K562 (cell line): ENCODE measurements around the gene SLC35E1. TPM values are rescaled to one million over a fixed set of nuclear protein-coding genes. Genes with fewer than 3 reads are reported as not detected.
A peak's percentile ranks its signal among the peaks of the same experiment; 100 is the strongest.

ENCODE experiments used
- ATAC-seq: fragments of 200-7000 bp; cut with Tn5 transposase; 3 replicates; pipeline ENCODE4 v1.9.1; 2020; ENCODE audit warnings: moderate library complexity
- BruUV-seq: library from RNA; stranded (reverse); fragments of 400-500 nt; replicated peaks from 2 replicates; lab custom pipeline; 2021; lab: Mats Ljungman, UMichigan
- CTCF ChIA-PET: fragments of 300-600 bp; formaldehyde crosslinking; extraction: SDS; loops from one replicate; lab custom pipeline; 2021; ENCODE audit warnings: low intra/inter-chr PET ratio; lab: Yijun Ruan, JAX
- POLR2A ChIA-PET: fragments of 300-600, 350-650 bp; sonication (Branson Sonifier 250); formaldehyde crosslinking; extraction: SDS; loops from one replicate; lab custom pipeline; 2021; ENCODE audit warnings: antibody characterized with exemption, inconsistent platforms; lab: Yijun Ruan, JAX
- DNase-seq, 4 experiments: peaks; one replicate each; pipeline versions ENCODE4 v3.0.0 to v3.0.0-alpha.2; 2011 to 2018; ENCODE audit warnings: low spot score in 3 of 4, mixed read lengths in 3 of 4; ENCODE audit errors: extremely low read depth in 1 of 4
- FAIRE-seq: peaks from 2 replicates; lab custom pipeline; 2011; peaks lifted over from hg19 to GRCh38; lab: Jason Lieb, UNC
- H2AFZ ChIP-seq: 2 replicates; pipeline ENCODE4 v1.6.0; 2011; ENCODE audit warnings: low read depth, low read length, control low read depth, inconsistent platforms
- H3K27ac ChIP-seq: fragments of 200-600 bp; 3 replicates; pipeline ENCODE4 v1.8.0; 2011; ENCODE audit warnings: low read depth, mild to moderate bottlenecking, control low read depth, inconsistent platforms, low read length, moderate library complexity, mixed read lengths; ENCODE audit errors: extremely low read depth
- H3K27me3 ChIP-seq, 2 experiments: fragments of 300-600 bp in 1 of 2; 2 replicates in 1 of 2; 3 replicates in 1 of 2; pipeline versions ENCODE4 v1.6.0 to v1.8.0; 2011; ENCODE audit warnings: inconsistent platforms in 2 of 2, low read length in 2 of 2, mild to moderate bottlenecking in 1 of 2, mixed read lengths in 1 of 2, moderate library complexity in 1 of 2; ENCODE audit not compliant: control insufficient read depth in 2 of 2, insufficient read depth in 2 of 2
- H3K36me3 ChIP-seq: fragments of 300-600 bp; 3 replicates; pipeline ENCODE4 v1.8.0; 2011; ENCODE audit warnings: mild to moderate bottlenecking, low read length, inconsistent platforms; ENCODE audit not compliant: control insufficient read depth, insufficient read depth
- H3K4me1 ChIP-seq, 2 experiments: fragments of 200-600 bp in 1 of 2; replicated peaks in 1 of 2; 2 replicates in 1 of 2; 3 replicates in 1 of 2; pipeline versions ENCODE4 v1.5.1 to v1.8.0; 2011; ENCODE audit warnings: inconsistent platforms in 2 of 2, low read length in 2 of 2, mild to moderate bottlenecking in 1 of 2, mixed read lengths in 1 of 2, moderate library complexity in 1 of 2; ENCODE audit not compliant: control insufficient read depth in 2 of 2, insufficient read depth in 2 of 2
- H3K4me2 ChIP-seq: 2 replicates; pipeline ENCODE4 v1.6.1; 2011; ENCODE audit warnings: low read length, control low read depth, inconsistent platforms, mixed read lengths; ENCODE audit not compliant: insufficient read depth
- H3K4me3 ChIP-seq: fragments of 200-600 bp; sonication (generic), shearing (Covaris generic); 2 replicates; pipeline ENCODE4 v1.5.1; 2016; ENCODE audit warnings: control low read depth, inconsistent platforms
- H3K79me2 ChIP-seq: fragments of 200-600 bp; 3 replicates; pipeline ENCODE4 v1.8.0; 2011; ENCODE audit warnings: low read length, inconsistent platforms; ENCODE audit not compliant: control insufficient read depth, insufficient read depth
- H3K9ac ChIP-seq, 2 experiments: 2 replicates each; pipeline versions ENCODE4 v1.6.0 to v1.6.1; 2011; ENCODE audit warnings: low read depth in 2 of 2, low read length in 2 of 2, control low read depth in 1 of 2, inconsistent platforms in 1 of 2, mild to moderate bottlenecking in 1 of 2, mixed read lengths in 1 of 2; ENCODE audit not compliant: insufficient read depth in 1 of 2
- H3K9me1 ChIP-seq: one replicate; pipeline ENCODE4 v1.6.0; 2011; ENCODE audit warnings: inconsistent platforms, mild to moderate bottlenecking, low read length, moderate library complexity; ENCODE audit not compliant: control insufficient read depth, insufficient read depth
- H3K9me3 ChIP-seq: replicated peaks from 2 replicates; pipeline ENCODE4 v1.5.1; 2011; ENCODE audit warnings: low read depth, low read length, inconsistent platforms; ENCODE audit not compliant: control insufficient read depth, insufficient read depth
- H4K20me1 ChIP-seq: replicated peaks from 2 replicates; pipeline ENCODE4 v1.6.1; 2011; ENCODE audit warnings: low read length, inconsistent platforms, mixed read lengths; ENCODE audit not compliant: control insufficient read depth, insufficient read depth
- CBX1 ChIP-seq: sonication (generic); IDR thresholded peaks from 2 replicates; pipeline ENCODE4 v1.6.1; 2016; ENCODE audit warnings: antibody characterized with exemption, low read depth, mild to moderate bottlenecking
- CHD2 ChIP-seq: IDR thresholded peaks from 2 replicates; pipeline ENCODE4 v1.6.1; 2011; ENCODE audit warnings: low read depth, low read length
- FOXP1 ChIP-seq: sonication (generic); formaldehyde crosslinking; IDR thresholded peaks from 2 replicates; pipeline ENCODE4 v1.8.0; 2022; ENCODE audit warnings: mild to moderate bottlenecking, missing genetic modification reagents
- MCM2 ChIP-seq: fragments of 450-650 bp; IDR thresholded peaks from 2 replicates; pipeline ENCODE4 v1.6.1; 2017; ENCODE audit warnings: low read depth, mild to moderate bottlenecking
- MEIS2 ChIP-seq: fragments of 450-650 bp; IDR thresholded peaks from 2 replicates; pipeline ENCODE4 v1.6.1; 2014; ENCODE audit warnings: mild to moderate bottlenecking; ENCODE audit not compliant: partially characterized antibody
- MIER1 ChIP-seq: fragments of 450-650 bp; IDR thresholded peaks from 2 replicates; pipeline ENCODE4 v1.6.1; 2016; ENCODE audit warnings: antibody characterized with exemption, mild to moderate bottlenecking, low read depth
- NR2C1 ChIP-seq, 2 experiments: fragments of 450-650 bp; IDR thresholded peaks; 2 replicates each; pipeline ENCODE4 v1.6.1; 2017; ENCODE audit warnings: mild to moderate bottlenecking in 2 of 2, antibody characterized with exemption in 1 of 2, inconsistent platforms in 1 of 2, missing compliant biosample characterization in 1 of 2, missing genetic modification characterization in 1 of 2
- RBM14 ChIP-seq: fragments of 200-400 bp; formaldehyde crosslinking; IDR thresholded peaks from 2 replicates; pipeline ENCODE4 v1.6.1; 2018; ENCODE audit warnings: low read depth, mild to moderate bottlenecking, low read length, moderate library complexity, borderline replicate concordance; ENCODE audit not compliant: insufficient read depth
- RUNX1 ChIP-seq: sonication (generic); IDR thresholded peaks from 2 replicates; pipeline ENCODE4 v1.6.1; 2016; ENCODE audit warnings: antibody characterized with exemption, low read depth
- SMAD1 ChIP-seq: fragments of 150-350 bp; IDR thresholded peaks from 2 replicates; pipeline ENCODE4 v1.6.1; 2014; ENCODE audit warnings: low read length, low read depth; ENCODE audit not compliant: partially characterized antibody
- TCFL5 ChIP-seq: fragments of 250-450 bp; sonication (Bioruptor Pico); conservative IDR thresholded peaks from 2 replicates; pipeline ENCODE4 v1.6.1; 2021; ENCODE audit warnings: mild to moderate bottlenecking, moderate library complexity, matching md5 sums
- TEAD4 ChIP-seq, 2 experiments: sonication (generic) in 1 of 2; formaldehyde crosslinking in 1 of 2; IDR thresholded peaks; 2 replicates each; pipeline versions ENCODE4 v1.6.1 to v1.8.0; 2012 to 2022; ENCODE audit warnings: borderline replicate concordance in 1 of 2, inconsistent platforms in 1 of 2, low read length in 1 of 2, mild to moderate bottlenecking in 1 of 2, missing genetic modification reagents in 1 of 2
- ZNF717 ChIP-seq: fragments of 250-450 bp; sonication (Bioruptor Pico); IDR thresholded peaks from 2 replicates; pipeline ENCODE4 v1.5.0; 2021
- WGBS: fragments of 100-300 bp; shearing (Covaris generic); methylation state at CpG from one replicate; pipeline ENCODE4 v1.1.6; 2016; ENCODE audit warnings: low coverage, mixed read lengths; ENCODE audit not compliant: insufficient coverage; ENCODE audit errors: missing lambda C conversion rate; 5-methylcytosine and 5-hydroxymethylcytosine counted together
- in situ Hi-C: fragments of 300-500 bp; cut with MboI; formaldehyde crosslinking; loops from 4 replicates; pipeline ENCODE4 v1.15.0; 2018; ENCODE audit warnings: inconsistent platforms, mixed read lengths
- intact Hi-C: fragments of 100-400 bp; cut with micrococcal nuclease; formaldehyde crosslinking; loops from 2 replicates; pipeline ENCODE4 v1.14.2; 2022
- polyA plus RNA-seq, 8 experiments: library from polyadenylated mRNA; depleted of rRNA in 4 of 8; stranded (reverse) in 5 of 8; unstranded in 3 of 8; fragments of >200 nt; fragmentation: Nextera tagmentation in 2 of 8; fragmentation: Illumina TruSeq in 1 of 8; extraction: Ambion mirVana in 2 of 8; extraction: Trizol in 1 of 8; gene quantifications; 2 replicates each; pipeline versions ENCODE4 v1.2.1 to v1.2.3, GENCODE V29; 2011 to 2014; ENCODE audit warnings: inconsistent platforms in 1 of 8, missing spikeins in 1 of 8
- total RNA-seq, 7 experiments: library from RNA; depleted of rRNA in 6 of 7; stranded (reverse); fragments of >200 nt in 6 of 7; fragmentation: Illumina TruSeq in 2 of 7; extraction: Trizol in 2 of 7; gene quantifications; 2 replicates each; pipeline versions ENCODE4 v1.2.1 to v1.2.3, GENCODE V29; 2011 to 2021; ENCODE audit warnings: low replicate concordance in 1 of 7
- TF ChIP-seq, protein P1 (sequence below): fragments of 150-350 bp; conservative IDR thresholded peaks from 2 replicates; pipeline ENCODE4 v1.6.1; 2014; ENCODE audit warnings: low read length
- TF ChIP-seq, protein P2 (sequence below): sonication (generic); formaldehyde crosslinking; IDR thresholded peaks from 2 replicates; pipeline ENCODE4 v1.8.1; 2023; ENCODE audit warnings: mild to moderate bottlenecking, missing genetic modification reagents
- TF ChIP-seq, protein P3 (sequence below): fragments of 250-450 bp; sonication (Bioruptor Pico); IDR thresholded peaks from 2 replicates; pipeline ENCODE4 v1.8.0; 2021; ENCODE audit warnings: moderate library complexity, mild to moderate bottlenecking, inconsistent platforms

Gene SLC35E1
- total and polyA plus RNA-seq, 9 of the 15 experiments (the other 6 are each of a cell fraction or from before 2014, with no cell fraction given), result 15.0 to 40.1 (median 25.7) TPM

DNA sequence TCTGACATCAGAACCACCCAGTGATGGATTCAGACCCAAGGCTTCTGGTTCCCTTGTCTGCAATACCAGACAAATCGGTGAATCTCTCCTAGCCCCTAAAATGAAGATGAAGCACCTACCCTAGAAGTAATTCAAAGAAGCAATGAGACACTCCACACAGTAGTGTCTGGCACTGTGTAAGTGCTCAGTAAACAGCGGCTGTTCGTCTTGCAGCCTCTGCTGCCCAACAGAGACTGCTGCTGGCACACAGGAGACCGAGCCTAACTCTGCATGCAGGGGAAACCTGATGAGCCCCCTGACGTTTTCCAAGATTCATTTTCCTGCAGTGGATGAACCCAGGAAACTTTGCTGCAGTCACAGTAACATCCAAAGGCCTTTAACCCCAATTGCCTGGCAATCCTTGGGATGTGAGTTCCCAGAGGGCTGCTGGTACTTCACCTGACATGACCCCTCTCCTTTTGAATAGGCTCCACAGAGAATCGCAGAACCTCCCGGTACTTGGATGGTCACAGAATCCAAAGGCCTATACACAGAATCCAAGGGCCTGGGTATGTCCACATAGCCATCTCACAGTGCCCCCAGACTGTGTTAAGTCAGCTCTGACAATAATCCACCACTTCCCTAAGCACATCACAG lies 49.1 kb upstream of the SLC35E1 start:
- Histone ChIP-seq H3K4me1 (peaks cover 3 to 9% of the 10 kb centered on the region in 2 experiments; a peak in 4 of 5 replicates), H2AFZ (no peak overlapping the region), H3K27me3 (no peaks in the 10 kb centered on the region), H3K36me3 (peaks cover 46% of the 10 kb centered on the region), H3K4me2 (no peak overlapping the region), H3K79me2 (peaks cover 100% of the 10 kb centered on the region), H3K9me3 (no peaks in the 10 kb centered on the region), H3K4me3 (no peak overlapping the region), H3K9me1 (peaks cover 9% of the 10 kb centered on the region), H3K9ac (peak overlapping the region in 1 of 2 experiments; percentile 14; a peak in 1 of 4 replicates), H3K27ac (no peak overlapping the region), H4K20me1 (peaks cover 96% of the 10 kb centered on the region)
- ChIA-PET CTCF (no interaction called here), POLR2A (interaction anchor here (0.8 to 1.8 kb wide), 3 partner anchors 8 to 37 kb away, joined by 3 to 5 read pairs (median 3); no protein-coding TSS in a partner anchor)
- in situ Hi-C loops, result no loop called here
- no peak for ATAC-seq
- no TSS peak for BruUV-seq
- no peak for DNase-seq
- WGBS, result 64% methylated on average over 5 of the region's 7 CpGs
- intact Hi-C loops, result loop anchor here (10.0 kb wide), 1 partner anchor 76 kb away; the partner anchor contains the start of gene CHERP
- no peak for FAIRE-seq
- TF ChIP-seq TCFL5 (no peak), ZNF717 (CRISPR knock-in tag) (no peak), CBX1 (no peak), RUNX1 (no peak), MCM2 (no peak), CHD2 (no peak), MEIS2 (no peak), TEAD4 (IDR thresholded peaks at IDR 0.05; ENCODE audit: low read length) (no peak), TEAD4 (CRISPR knock-in tag; IDR thresholded peaks at IDR 0.05; ENCODE audit: borderline replicate concordance) (no peak), RBM14 (no peak), FOXP1 (CRISPR knock-in tag) (no peak), MIER1 (no peak), SMAD1 (no peak), NR2C1 (IDR thresholded peaks at IDR 0.05) (no peak), NR2C1 (tag; IDR thresholded peaks at IDR 0.05) (no peak)
- TF ChIP-seq, protein P1, sequence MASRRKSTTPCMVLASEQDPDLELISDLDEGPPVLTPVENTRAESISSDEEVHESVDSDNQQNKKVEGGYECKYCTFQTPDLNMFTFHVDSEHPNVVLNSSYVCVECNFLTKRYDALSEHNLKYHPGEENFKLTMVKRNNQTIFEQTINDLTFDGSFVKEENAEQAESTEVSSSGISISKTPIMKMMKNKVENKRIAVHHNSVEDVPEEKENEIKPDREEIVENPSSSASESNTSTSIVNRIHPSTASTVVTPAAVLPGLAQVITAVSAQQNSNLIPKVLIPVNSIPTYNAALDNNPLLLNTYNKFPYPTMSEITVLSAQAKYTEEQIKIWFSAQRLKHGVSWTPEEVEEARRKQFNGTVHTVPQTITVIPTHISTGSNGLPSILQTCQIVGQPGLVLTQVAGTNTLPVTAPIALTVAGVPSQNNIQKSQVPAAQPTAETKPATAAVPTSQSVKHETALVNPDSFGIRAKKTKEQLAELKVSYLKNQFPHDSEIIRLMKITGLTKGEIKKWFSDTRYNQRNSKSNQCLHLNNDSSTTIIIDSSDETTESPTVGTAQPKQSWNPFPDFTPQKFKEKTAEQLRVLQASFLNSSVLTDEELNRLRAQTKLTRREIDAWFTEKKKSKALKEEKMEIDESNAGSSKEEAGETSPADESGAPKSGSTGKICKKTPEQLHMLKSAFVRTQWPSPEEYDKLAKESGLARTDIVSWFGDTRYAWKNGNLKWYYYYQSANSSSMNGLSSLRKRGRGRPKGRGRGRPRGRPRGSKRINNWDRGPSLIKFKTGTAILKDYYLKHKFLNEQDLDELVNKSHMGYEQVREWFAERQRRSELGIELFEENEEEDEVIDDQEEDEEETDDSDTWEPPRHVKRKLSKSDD, result no peak
- TF ChIP-seq, protein P2, sequence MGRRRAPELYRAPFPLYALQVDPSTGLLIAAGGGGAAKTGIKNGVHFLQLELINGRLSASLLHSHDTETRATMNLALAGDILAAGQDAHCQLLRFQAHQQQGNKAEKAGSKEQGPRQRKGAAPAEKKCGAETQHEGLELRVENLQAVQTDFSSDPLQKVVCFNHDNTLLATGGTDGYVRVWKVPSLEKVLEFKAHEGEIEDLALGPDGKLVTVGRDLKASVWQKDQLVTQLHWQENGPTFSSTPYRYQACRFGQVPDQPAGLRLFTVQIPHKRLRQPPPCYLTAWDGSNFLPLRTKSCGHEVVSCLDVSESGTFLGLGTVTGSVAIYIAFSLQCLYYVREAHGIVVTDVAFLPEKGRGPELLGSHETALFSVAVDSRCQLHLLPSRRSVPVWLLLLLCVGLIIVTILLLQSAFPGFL, result no peak
- TF ChIP-seq, protein P3, sequence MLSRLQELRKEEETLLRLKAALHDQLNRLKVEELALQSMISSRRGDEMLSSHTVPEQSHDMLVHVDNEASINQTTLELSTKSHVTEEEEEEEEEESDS (CRISPR knock-in tag), result no peak
